ENCODE results near the gene PTPRJ. TPM values are rescaled to one million over a fixed set of nuclear protein-coding genes. Genes with fewer than 3 reads are reported as not detected.
"Not testable (repeated sequence)": the region's sequence is repeated elsewhere in the genome, so short reads cannot be mapped to it uniquely, and the experiment has no call there.

Gene PTPRJ
- total and polyA plus RNA-seq, 5 donors from 2014 or later: 13.8 to 81.8 (median 19.0) TPM

DNA sequence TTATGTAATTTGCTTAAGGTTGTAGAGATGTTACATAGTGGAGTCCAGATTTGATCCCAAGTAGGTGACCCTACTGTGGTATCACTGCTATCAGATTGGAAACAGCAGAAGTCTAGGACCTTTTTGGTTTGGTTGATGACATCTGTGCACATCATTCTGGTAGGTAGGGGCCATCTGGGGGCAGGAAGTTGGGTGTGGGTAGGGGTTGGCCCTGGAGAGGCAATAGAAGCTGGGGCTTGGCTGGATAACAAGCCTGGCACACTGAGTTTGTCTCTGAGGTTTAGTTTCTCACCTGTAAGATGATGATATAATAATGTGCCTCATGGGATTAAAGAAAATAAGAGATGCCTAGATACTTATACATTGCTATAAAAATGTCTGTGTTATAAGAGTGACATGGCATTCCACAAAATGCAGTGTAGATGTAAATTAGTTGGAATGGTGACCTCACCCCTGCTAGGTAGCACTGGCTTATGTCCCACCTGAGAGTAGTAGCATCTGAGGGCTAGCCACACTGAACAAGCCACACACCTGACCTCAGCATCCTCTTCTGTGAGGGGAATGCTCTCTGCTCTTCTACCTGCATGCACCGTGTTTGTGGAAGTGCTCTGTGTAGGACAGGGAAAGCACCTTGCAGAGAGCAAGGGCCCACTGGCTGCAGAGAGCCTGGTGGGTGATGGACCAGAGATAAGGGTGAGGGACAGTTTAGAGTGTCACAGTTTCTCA, 36.9 kb downstream of the PTPRJ start:
- Histone ChIP-seq H3K9me3 (ENCODE audit: control insufficient read depth in 2 of 2, low read length in 2 of 2) (no peaks in the 10 kb centered on the region), H3K4me3 (ENCODE audit: low read depth, low read length) (peak overlapping the region; percentile 71), H3K4me1 (ENCODE audit: control insufficient read depth, insufficient read depth, low read length, poor library complexity, severe bottlenecking) (peaks cover 87% of the 10 kb centered on the region), H3K27me3 (ENCODE audit: control insufficient read depth, insufficient read depth, low read length) (no peaks in the 10 kb centered on the region), H3K36me3 (ENCODE audit: control insufficient read depth, insufficient read depth, low read length) (no peaks in the 10 kb centered on the region), H3K27ac (ENCODE audit: insufficient read depth, low read length, poor library complexity, severe bottlenecking) (peak overlapping the region; percentile 93)
- H3K4me3 Mint-ChIP-seq: peak overlapping the region; percentile 75 to 88 (median 77)
- H3K4me1 Mint-ChIP-seq: peaks cover 19 to 93% (median 72%) of the 10 kb centered on the region in 4 donors
- no peaks in the 10 kb centered on the region for H3K9me3 Mint-ChIP-seq
- H3K27me3 Mint-ChIP-seq: no peaks in the 10 kb centered on the region
- DNase-seq: peak; percentile 28 to 83 (median 66)
- peak overlapping the region; percentile 83 to 96 (median 85) for H3K27ac Mint-ChIP-seq
- peaks cover 10% of the 10 kb centered on the region for H3K36me3 Mint-ChIP-seq
- peak; percentile 57 to 61 for ATAC-seq (ENCODE audit: low read depth in 2 of 2)

- Histone ChIP-seq H3K9me3 (ENCODE audit: control insufficient read depth in 2 of 2, low read length in 2 of 2) (no peaks in the 10 kb centered on the region), H3K4me1 (ENCODE audit: control insufficient read depth, insufficient read depth, low read length, poor library complexity, severe bottlenecking) (peaks cover 80% of the 10 kb centered on the region), H3K27ac (ENCODE audit: insufficient read depth, low read length, poor library complexity, severe bottlenecking) (peak overlapping the region; percentile 93), H3K4me3 (ENCODE audit: low read depth, low read length) (peak overlapping the region; percentile 71), H3K27me3 (ENCODE audit: control insufficient read depth, insufficient read depth, low read length) (no peaks in the 10 kb centered on the region), H3K36me3 (ENCODE audit: control insufficient read depth, insufficient read depth, low read length) (no peaks in the 10 kb centered on the region)
- Mint-ChIP-seq H3K9me3 (no peaks in the 10 kb centered on the region), H3K4me3 (peak overlapping the region; percentile 75 to 88 (median 77)), H3K27ac (peak overlapping the region; percentile 83 to 96 (median 85)), H3K27me3 (no peaks in the 10 kb centered on the region), H3K4me1 (peaks cover 18 to 93% (median 74%) of the 10 kb centered on the region in 4 donors), H3K36me3 (peaks cover 16% of the 10 kb centered on the region)
- DNase-seq (no peak), ATAC-seq (ENCODE audit: low read depth in 2 of 2) (no peak)
Measured at GRCh38 chr11:48017831-48018527, 37.6 kb downstream of the PTPRJ start.

DNA sequence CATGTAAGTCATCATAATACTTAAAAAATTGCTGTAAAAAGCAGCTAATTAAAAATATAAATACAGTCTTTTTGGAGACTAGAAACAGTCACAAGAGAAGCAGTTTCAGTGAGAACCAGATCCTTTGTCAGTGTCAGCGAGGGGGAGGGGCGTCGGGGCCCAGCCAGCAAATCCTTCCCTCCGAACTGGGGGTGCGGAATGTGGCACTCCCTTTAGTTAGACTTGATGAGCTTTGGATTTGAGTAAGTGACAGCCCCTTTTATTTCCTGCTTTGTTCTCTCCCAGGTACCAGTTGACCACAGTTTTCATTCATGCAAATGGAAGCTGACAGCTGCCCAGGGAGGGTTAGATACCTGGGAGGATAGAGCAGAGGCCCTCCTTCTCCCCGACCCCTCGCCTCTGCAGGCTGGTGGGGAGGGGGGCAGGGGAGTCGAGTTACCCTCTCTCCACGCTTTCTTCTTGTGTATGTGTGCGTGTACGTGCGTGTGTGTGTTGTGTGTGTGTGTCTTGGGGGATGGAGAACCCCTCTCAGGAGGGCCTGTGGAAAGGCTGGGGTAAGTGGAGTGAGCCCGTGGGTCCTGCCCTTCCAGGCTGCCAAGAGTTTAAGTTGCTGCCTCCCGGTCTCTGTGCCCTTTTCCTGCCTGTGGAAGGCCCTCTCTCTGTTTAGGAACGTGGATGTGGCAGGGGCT, 38.3 kb downstream of the PTPRJ start:
- H3K36me3 ChIP-seq (ENCODE audit: control insufficient read depth, insufficient read depth, low read length): no peaks in the 10 kb centered on the region
- H3K27ac ChIP-seq (ENCODE audit: insufficient read depth, low read length, poor library complexity, severe bottlenecking): peak overlapping the region; percentile 93
- H3K36me3 Mint-ChIP-seq: peaks cover 16% of the 10 kb centered on the region
- H3K27ac Mint-ChIP-seq: peak overlapping the region; percentile 83 to 96 (median 85)
- no peaks in the 10 kb centered on the region for H3K27me3 Mint-ChIP-seq
- peaks cover 73% of the 10 kb centered on the region for H3K4me1 ChIP-seq (ENCODE audit: control insufficient read depth, insufficient read depth, low read length, poor library complexity, severe bottlenecking)
- DNase-seq (no peak), ATAC-seq (ENCODE audit: low read depth in 2 of 2) (no peak)
- H3K4me1 Mint-ChIP-seq: peaks cover 18 to 91% (median 68%) of the 10 kb centered on the region in 4 donors
- peak overlapping the region; percentile 75 to 88 (median 77) for H3K4me3 Mint-ChIP-seq
- H3K9me3 ChIP-seq (ENCODE audit: control insufficient read depth in 2 of 2, low read length in 2 of 2): no peaks in the 10 kb centered on the region
- H3K27me3 ChIP-seq (ENCODE audit: control insufficient read depth, insufficient read depth, low read length): no peaks in the 10 kb centered on the region
- no peaks in the 10 kb centered on the region for H3K9me3 Mint-ChIP-seq
- H3K4me3 ChIP-seq (ENCODE audit: low read depth, low read length): peak overlapping the region; percentile 71

GRCh38 chr11:48019217-48019584, 38.8 kb downstream of the PTPRJ start:
- peaks cover 16% of the 10 kb centered on the region for H3K36me3 Mint-ChIP-seq
- DNase-seq: peak in 1 of 3 donors; percentile 76
- H3K27me3 ChIP-seq (ENCODE audit: control insufficient read depth, insufficient read depth, low read length): no peaks in the 10 kb centered on the region
- H3K27ac ChIP-seq (ENCODE audit: insufficient read depth, low read length, poor library complexity, severe bottlenecking): peak overlapping the region; percentile 93
- peak; percentile 31 to 45 for ATAC-seq (ENCODE audit: low read depth in 2 of 2)
- peaks cover under 1% of the 10 kb centered on the region for H3K36me3 ChIP-seq (ENCODE audit: control insufficient read depth, insufficient read depth, low read length)
- H3K4me1 ChIP-seq (ENCODE audit: control insufficient read depth, insufficient read depth, low read length, poor library complexity, severe bottlenecking): peaks cover 68% of the 10 kb centered on the region
- H3K27me3 Mint-ChIP-seq: no peaks in the 10 kb centered on the region
- H3K9me3 Mint-ChIP-seq: no peaks in the 10 kb centered on the region
- H3K9me3 ChIP-seq (ENCODE audit: control insufficient read depth in 2 of 2, low read length in 2 of 2): no peaks in the 10 kb centered on the region
- H3K4me3 ChIP-seq (ENCODE audit: low read depth, low read length): peak overlapping the region; percentile 77
- H3K27ac Mint-ChIP-seq: peak overlapping the region; percentile 83 to 96 (median 85)
- H3K4me3 Mint-ChIP-seq: peak overlapping the region; percentile 75 to 82 (median 77)
- H3K4me1 Mint-ChIP-seq: peaks cover 18 to 89% (median 62%) of the 10 kb centered on the region in 4 donors

GRCh38 chr11:48019595-48019994, 39.2 kb downstream of the PTPRJ start:
- Mint-ChIP-seq H3K27ac (peak overlapping the region; percentile 83 to 96 (median 85)), H3K4me1 (peaks cover 18 to 90% (median 63%) of the 10 kb centered on the region in 4 donors), H3K4me3 (peak overlapping the region; percentile 75 to 82 (median 77)), H3K9me3 (no peaks in the 10 kb centered on the region), H3K27me3 (no peaks in the 10 kb centered on the region), H3K36me3 (peaks cover 16% of the 10 kb centered on the region)
- no peaks in the 10 kb centered on the region for H3K27me3 ChIP-seq (ENCODE audit: control insufficient read depth, insufficient read depth, low read length)
- DNase-seq (no peak), ATAC-seq (ENCODE audit: low read depth in 2 of 2) (no peak)
- no peaks in the 10 kb centered on the region for H3K9me3 ChIP-seq (ENCODE audit: control insufficient read depth in 2 of 2, low read length in 2 of 2)
- H3K27ac ChIP-seq (ENCODE audit: insufficient read depth, low read length, poor library complexity, severe bottlenecking): peak overlapping the region; percentile 93
- H3K4me1 ChIP-seq (ENCODE audit: control insufficient read depth, insufficient read depth, low read length, poor library complexity, severe bottlenecking): peaks cover 64% of the 10 kb centered on the region
- H3K4me3 ChIP-seq (ENCODE audit: low read depth, low read length): peak overlapping the region; percentile 77
- peaks cover 4% of the 10 kb centered on the region for H3K36me3 ChIP-seq (ENCODE audit: control insufficient read depth, insufficient read depth, low read length)

DNA sequence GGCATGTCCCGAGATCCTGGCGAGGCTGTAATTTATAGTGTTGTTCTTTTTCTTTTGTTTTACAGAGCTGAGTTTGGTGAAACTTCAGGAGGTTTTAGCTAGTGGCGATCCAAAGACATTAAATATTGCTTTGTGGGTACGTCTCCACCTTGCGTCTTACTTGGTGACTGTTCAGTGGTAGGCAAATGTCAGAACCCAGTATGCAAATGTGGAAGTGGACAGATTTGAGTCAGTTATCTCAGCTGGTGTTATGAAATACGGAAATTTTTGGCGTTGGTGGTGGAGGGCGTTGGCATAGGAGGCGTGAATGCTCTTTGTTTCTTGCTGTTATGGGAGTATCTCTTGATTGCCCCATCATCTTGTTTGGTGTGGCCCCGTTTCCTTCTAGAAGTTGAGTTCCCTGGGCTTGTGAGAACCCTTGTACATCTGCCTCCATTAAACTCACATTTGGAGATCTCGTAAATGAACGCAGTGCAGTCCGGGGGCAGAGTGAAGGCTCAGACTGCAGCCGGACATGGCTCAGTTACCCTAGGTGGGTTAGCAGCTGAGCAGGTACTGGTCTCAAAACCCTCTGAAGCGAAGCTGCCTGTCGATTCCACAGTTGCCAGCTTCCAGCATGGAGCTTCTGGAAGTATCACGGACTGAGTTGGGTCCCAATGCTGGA, 39.9 kb downstream of the PTPRJ start:
- ATAC-seq (ENCODE audit: low read depth in 2 of 2): peak; percentile 74 to 79
- peak overlapping the region; percentile 77 for H3K4me3 ChIP-seq (ENCODE audit: low read depth, low read length)

DNA sequence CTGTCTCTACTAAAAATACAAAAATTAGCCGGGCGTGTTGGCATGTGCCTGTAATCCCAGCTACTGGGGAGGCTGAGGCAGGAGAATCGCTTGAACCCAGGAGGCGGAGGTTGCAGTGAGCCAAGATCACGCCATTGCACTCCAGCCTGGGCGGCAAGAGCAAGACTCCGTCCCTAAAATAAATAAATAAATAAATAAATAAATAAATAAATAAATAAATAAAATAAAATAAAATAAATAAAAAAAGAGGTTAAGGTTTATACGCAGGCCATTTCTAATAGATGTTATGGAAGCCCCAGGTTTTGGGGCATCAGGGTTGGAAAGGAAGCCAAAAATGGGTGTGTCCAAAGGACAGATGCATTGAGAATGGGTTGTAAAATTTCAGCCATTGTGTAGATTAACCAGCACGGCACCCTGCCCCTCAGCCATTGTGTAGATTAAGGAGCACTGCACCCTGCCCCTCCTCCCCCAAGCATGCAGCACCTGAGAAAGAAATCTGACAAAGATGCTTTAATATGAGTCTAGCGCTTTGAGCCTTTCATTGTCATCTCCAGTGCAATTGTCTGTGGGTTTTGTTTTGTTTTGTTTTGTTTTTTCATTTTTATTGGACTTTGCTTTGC, 41.0 kb downstream of the PTPRJ start:
- peak overlapping the region; percentile 83 to 96 (median 83) for H3K27ac Mint-ChIP-seq
- H3K27ac ChIP-seq (ENCODE audit: insufficient read depth, low read length, poor library complexity, severe bottlenecking): peak overlapping the region; percentile 28
- not testable (repeated sequence) for ATAC-seq (ENCODE audit: low read depth in 2 of 2); H3K36me3 ChIP-seq (ENCODE audit: control insufficient read depth, insufficient read depth, low read length); H3K27me3 ChIP-seq (ENCODE audit: control insufficient read depth, insufficient read depth, low read length); H3K4me3 ChIP-seq (ENCODE audit: low read depth, low read length); H3K9me3 ChIP-seq (ENCODE audit: control insufficient read depth in 2 of 2, low read length in 2 of 2); H3K27me3 Mint-ChIP-seq; H3K9me3 Mint-ChIP-seq; DNase-seq
- H3K4me3 Mint-ChIP-seq: peak overlapping the region in 1 of 4 donors; percentile 22
- H3K4me1 Mint-ChIP-seq: peaks cover 18 to 91% (median 59%) of the 10 kb centered on the region in 4 donors
- H3K4me1 ChIP-seq (ENCODE audit: control insufficient read depth, insufficient read depth, low read length, poor library complexity, severe bottlenecking): peaks cover 47% of the 10 kb centered on the region
- H3K36me3 Mint-ChIP-seq: peaks cover 16% of the 10 kb centered on the region

More for the DNA sequence above, 39.9 kb downstream of the PTPRJ start:
- Mint-ChIP-seq H3K27me3 (no peaks in the 10 kb centered on the region), H3K27ac (peak overlapping the region; percentile 83 to 96 (median 85)), H3K9me3 (no peaks in the 10 kb centered on the region), H3K36me3 (peaks cover 12% of the 10 kb centered on the region), H3K4me3 (peak overlapping the region; percentile 54 to 82 (median 77)), H3K4me1 (peaks cover 18 to 90% (median 60%) of the 10 kb centered on the region in 4 donors)
- peaks cover 5% of the 10 kb centered on the region for H3K36me3 ChIP-seq (ENCODE audit: control insufficient read depth, insufficient read depth, low read length)
- H3K27ac ChIP-seq (ENCODE audit: insufficient read depth, low read length, poor library complexity, severe bottlenecking): peak overlapping the region; percentile 93
- no peaks in the 10 kb centered on the region for H3K9me3 ChIP-seq (ENCODE audit: control insufficient read depth in 2 of 2, low read length in 2 of 2)
- H3K4me1 ChIP-seq (ENCODE audit: control insufficient read depth, insufficient read depth, low read length, poor library complexity, severe bottlenecking): peaks cover 58% of the 10 kb centered on the region
- H3K27me3 ChIP-seq (ENCODE audit: control insufficient read depth, insufficient read depth, low read length): no peaks in the 10 kb centered on the region
- DNase-seq: peak; percentile 46 to 93 (median 75)
